ENCODE measurements around the gene STRIP1.

Gene STRIP1

GRCh38 chr1:110083866-110084226, 49.4 kb downstream of the STRIP1 start:
- DNase-seq: no peak
- Histone ChIP-seq H3K9ac (ENCODE audit: low read length) (no peak overlapping the region), H3K4me1 (ENCODE audit: low read length) (no peaks in the 10 kb centered on the region), H2AFZ (ENCODE audit: low read length) (peak overlapping the region; percentile 56; the same call in 1 of the 2 replicates), H3K27ac (ENCODE audit: low read length) (no peak overlapping the region), H3K9me2 (replicated peaks; ENCODE audit: insufficient read depth, low read length) (no peaks in the 10 kb centered on the region), H3K27me3 (replicated peaks; ENCODE audit: insufficient read depth, low read length) (peaks cover 18% of the 10 kb centered on the region), H4K20me1 (ENCODE audit: insufficient read depth, low read length) (no peaks in the 10 kb centered on the region), H3K79me2 (ENCODE audit: low read length) (no peaks in the 10 kb centered on the region), H3K36me3 (replicated peaks; ENCODE audit: insufficient read depth, low read length) (no peaks in the 10 kb centered on the region), H3K9me3 (replicated peaks; ENCODE audit: insufficient read depth, low read length) (no peaks in the 10 kb centered on the region), H3K4me2 (ENCODE audit: low read depth, low read length) (peak overlapping the region; percentile 86), H3F3A (ENCODE audit: insufficient read depth, low read length) (no peaks in the 10 kb centered on the region), H3K4me3 (ENCODE audit: low read length) (peak overlapping the region; percentile 56)
- TF ChIP-seq EZH2phosphoT487 (IDR thresholded peaks at IDR 0.05; ENCODE audit: low read length): no peak
- TF ChIP-seq EZH2 (optimal IDR thresholded peaks at IDR 0.05; ENCODE audit: low read depth, low read length): no peak
- no peak for TF ChIP-seq CTCF (IDR thresholded peaks at IDR 0.05; ENCODE audit: low read length)

GRCh38 chr1:110084227-110085078, 50.0 kb downstream of the STRIP1 start:
- H3K4me3 ChIP-seq (ENCODE audit: low read length): peak overlapping the region; percentile 56

GRCh38 chr1:110085671-110086070, 51.2 kb downstream of the STRIP1 start:
- Histone ChIP-seq H3K9ac (ENCODE audit: low read length) (no peak overlapping the region), H3K36me3 (replicated peaks; ENCODE audit: insufficient read depth, low read length) (no peaks in the 10 kb centered on the region), H3K27ac (ENCODE audit: low read length) (no peak overlapping the region), H3K9me3 (replicated peaks; ENCODE audit: insufficient read depth, low read length) (no peaks in the 10 kb centered on the region), H3K4me2 (ENCODE audit: low read depth, low read length) (no peak overlapping the region), H4K20me1 (ENCODE audit: insufficient read depth, low read length) (no peaks in the 10 kb centered on the region), H3K27me3 (replicated peaks; ENCODE audit: insufficient read depth, low read length) (peaks cover 18% of the 10 kb centered on the region), H2AFZ (ENCODE audit: low read length) (no peak overlapping the region), H3K79me2 (ENCODE audit: low read length) (no peaks in the 10 kb centered on the region), H3K9me2 (replicated peaks; ENCODE audit: insufficient read depth, low read length) (no peaks in the 10 kb centered on the region), H3F3A (ENCODE audit: insufficient read depth, low read length) (no peaks in the 10 kb centered on the region), H3K4me1 (ENCODE audit: low read length) (no peaks in the 10 kb centered on the region), H3K4me3 (ENCODE audit: low read length) (no peak overlapping the region)
- no peak for DNase-seq
- TF ChIP-seq EZH2phosphoT487 (IDR thresholded peaks at IDR 0.05; ENCODE audit: low read length) (no peak), EZH2 (optimal IDR thresholded peaks at IDR 0.05; ENCODE audit: low read depth, low read length) (no peak), CTCF (IDR thresholded peaks at IDR 0.05; ENCODE audit: low read length) (no peak)

More at GRCh38 chr1:110084227-110085078, 50.0 kb downstream of the STRIP1 start:
- Histone ChIP-seq H3K9me3 (replicated peaks; ENCODE audit: insufficient read depth, low read length) (no peaks in the 10 kb centered on the region), H2AFZ (ENCODE audit: low read length) (peak overlapping the region; percentile 56), H4K20me1 (ENCODE audit: insufficient read depth, low read length) (no peaks in the 10 kb centered on the region), H3K36me3 (replicated peaks; ENCODE audit: insufficient read depth, low read length) (no peaks in the 10 kb centered on the region), H3K4me1 (ENCODE audit: low read length) (no peaks in the 10 kb centered on the region), H3K4me2 (ENCODE audit: low read depth, low read length) (peak overlapping the region; percentile 86), H3K9ac (ENCODE audit: low read length) (peak overlapping the region; percentile 16; the same call in 1 of the 2 replicates), H3K9me2 (replicated peaks; ENCODE audit: insufficient read depth, low read length) (no peaks in the 10 kb centered on the region), H3K27ac (ENCODE audit: low read length) (no peak overlapping the region), H3F3A (ENCODE audit: insufficient read depth, low read length) (no peaks in the 10 kb centered on the region), H3K79me2 (ENCODE audit: low read length) (no peaks in the 10 kb centered on the region), H3K27me3 (replicated peaks; ENCODE audit: insufficient read depth, low read length) (peaks cover 18% of the 10 kb centered on the region)
- peak; percentile 28 for DNase-seq
- TF ChIP-seq EZH2 (optimal IDR thresholded peaks at IDR 0.05; ENCODE audit: low read depth, low read length) (no peak), EZH2phosphoT487 (IDR thresholded peaks at IDR 0.05; ENCODE audit: low read length) (no peak), CTCF (IDR thresholded peaks at IDR 0.05; ENCODE audit: low read length) (no peak)

Data from MM.1S (cell line).